Measurements from ENCODE around the gene ZSCAN23.

The ZSCAN23 gene

DNA sequence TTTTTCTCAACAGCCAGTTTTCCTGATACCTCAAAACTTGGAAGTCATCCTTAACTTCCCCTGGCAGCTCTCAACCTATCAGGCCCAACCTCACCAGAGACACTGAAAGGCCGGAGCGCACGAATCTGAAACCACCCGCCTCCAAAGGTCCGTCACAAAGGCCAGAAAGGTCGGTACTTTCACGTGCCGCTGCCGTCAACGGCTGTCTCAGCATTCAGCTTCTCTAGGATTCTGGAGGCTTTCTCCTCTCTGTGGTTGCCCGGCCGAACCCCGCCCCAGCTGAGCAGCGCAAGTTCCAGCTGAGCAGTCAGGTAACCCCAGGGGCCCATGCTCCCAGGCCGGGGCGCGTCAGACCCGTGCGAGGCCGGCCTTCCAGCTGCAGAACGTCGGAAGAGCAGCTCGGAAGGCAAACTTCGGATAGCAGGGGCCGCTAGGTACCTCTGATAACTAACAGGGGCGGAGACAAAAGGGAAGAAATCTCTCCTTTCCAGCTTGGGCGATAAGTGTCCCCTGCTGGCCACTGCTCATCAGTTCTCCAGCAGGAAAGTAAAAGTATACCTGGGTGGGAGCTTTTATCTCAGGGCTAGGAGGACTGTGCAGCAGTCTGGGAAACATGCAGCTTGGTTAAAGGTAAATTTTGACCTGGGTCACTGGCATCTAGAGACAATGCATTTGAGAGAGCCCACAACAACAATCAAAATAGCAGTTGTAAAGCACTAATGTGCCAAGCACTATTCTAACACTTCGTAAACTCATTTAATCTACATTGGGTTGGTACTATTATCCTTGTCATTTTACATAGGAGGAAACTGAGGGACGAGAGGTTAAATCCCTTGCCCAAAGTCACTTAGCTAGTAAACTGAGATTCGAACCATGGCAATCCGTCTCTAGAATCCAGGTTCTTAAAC, 59.8 kb downstream of the ZSCAN23 start:
- Histone ChIP-seq H3K79me2 (ENCODE audit: insufficient read depth, low read length) (peaks cover 19% of the 10 kb centered on the region), H3K9me3 (ENCODE audit: insufficient read depth, low read depth, low read length) (no peaks in the 10 kb centered on the region), H3K36me3 (ENCODE audit: insufficient read depth, low read length) (peaks cover 3% of the 10 kb centered on the region; the same call in 1 of the 2 replicates), H3K4me3 (ENCODE audit: low read length, poor library complexity, severe bottlenecking) (peak overlapping the region; percentile 85), H3K4me2 (ENCODE audit: low read depth, low read length, poor library complexity, severe bottlenecking) (peak overlapping the region; percentile 92), H3K27me3 (ENCODE audit: insufficient read depth, low read length, poor library complexity, severe bottlenecking) (peaks cover 7% of the 10 kb centered on the region), H2AFZ (ENCODE audit: low read length) (peak overlapping the region; percentile 84), H3F3A (ENCODE audit: low read depth) (no peaks in the 10 kb centered on the region), H3K9me2 (replicated peaks; ENCODE audit: low read depth, low read length) (no peaks in the 10 kb centered on the region), H3K9ac (ENCODE audit: low read depth, low read length, poor library complexity, severe bottlenecking) (peak overlapping the region; percentile 87), H3K4me1 (ENCODE audit: insufficient read depth, low read length, poor library complexity, severe bottlenecking) (peaks cover 20% of the 10 kb centered on the region), H4K20me1 (ENCODE audit: insufficient read depth, low read length, poor library complexity, severe bottlenecking) (no peaks in the 10 kb centered on the region)
- no peak for TF ChIP-seq EZH2phosphoT487 (IDR thresholded peaks at IDR 0.05; ENCODE audit: borderline replicate concordance)
- peak; percentile 74 for TF ChIP-seq CTCF (conservative IDR thresholded peaks at IDR 0.05; ENCODE audit: low read length)
